Measurements from ENCODE around the gene KMT5B.

The KMT5B gene

GRCh38 chr11:68189888-68190287 lies 23.2 kb downstream of the KMT5B start:
- H3K4me3 ChIP-seq (ENCODE audit: low read depth in 1 of 5, low read length in 5 of 5): no peak overlapping the region
- H3K9me3 ChIP-seq (ENCODE audit: control insufficient read depth in 5 of 5, low read length in 5 of 5): no peaks in the 10 kb centered on the region
- no peaks in the 10 kb centered on the region for H3K27me3 ChIP-seq (ENCODE audit: control insufficient read depth in 5 of 5, insufficient read depth in 4 of 5, low read length in 5 of 5)
- no peak overlapping the region for H3K9ac ChIP-seq (ENCODE audit: low read length in 5 of 5)
- H3K4me1 ChIP-seq (ENCODE audit: control insufficient read depth in 5 of 5, insufficient read depth in 5 of 5, low read length in 5 of 5): peaks cover 0 to 8% (median 4%) of the 10 kb centered on the region in 5 donors
- peaks cover 4 to 16% (median 13%) of the 10 kb centered on the region in 5 donors for H3K36me3 ChIP-seq (ENCODE audit: control insufficient read depth in 5 of 5, insufficient read depth in 5 of 5, low read length in 5 of 5)
- no peak overlapping the region for H3K27ac ChIP-seq (ENCODE audit: low read depth, low read length)

- Histone ChIP-seq H3K9me3 (ENCODE audit: control insufficient read depth in 5 of 5, low read length in 5 of 5) (no peaks in the 10 kb centered on the region), H3K4me3 (ENCODE audit: low read depth in 1 of 5, low read length in 5 of 5) (no peak overlapping the region), H3K36me3 (ENCODE audit: control insufficient read depth in 5 of 5, insufficient read depth in 5 of 5, low read length in 5 of 5) (peaks cover 10 to 23% (median 19%) of the 10 kb centered on the region in 5 donors), H3K9ac (ENCODE audit: low read length in 5 of 5) (no peak overlapping the region), H3K27me3 (ENCODE audit: control insufficient read depth in 5 of 5, insufficient read depth in 4 of 5, low read length in 5 of 5) (no peaks in the 10 kb centered on the region), H3K4me1 (ENCODE audit: control insufficient read depth in 5 of 5, insufficient read depth in 5 of 5, low read length in 5 of 5) (peaks cover 0 to 8% (median 4%) of the 10 kb centered on the region in 5 donors), H3K27ac (ENCODE audit: low read depth, low read length) (no peak overlapping the region)
These were observed 24.0 kb downstream of the KMT5B start for GRCh38 chr11:68189082-68189481.

GRCh38 chr11:68186061-68186460 lies 27.0 kb downstream of the KMT5B start:
- Histone ChIP-seq H3K4me3 (ENCODE audit: low read depth in 1 of 5, low read length in 5 of 5) (no peak overlapping the region), H3K27ac (ENCODE audit: low read depth, low read length) (no peak overlapping the region), H3K4me1 (ENCODE audit: control insufficient read depth in 5 of 5, insufficient read depth in 5 of 5, low read length in 5 of 5) (peaks cover 0 to 7% (median 4%) of the 10 kb centered on the region in 5 donors), H3K36me3 (ENCODE audit: control insufficient read depth in 5 of 5, insufficient read depth in 5 of 5, low read length in 5 of 5) (peaks cover 17 to 43% (median 30%) of the 10 kb centered on the region in 5 donors), H3K27me3 (ENCODE audit: control insufficient read depth in 5 of 5, insufficient read depth in 4 of 5, low read length in 5 of 5) (no peaks in the 10 kb centered on the region), H3K9ac (ENCODE audit: low read length in 5 of 5) (no peak overlapping the region), H3K9me3 (ENCODE audit: control insufficient read depth in 5 of 5, low read length in 5 of 5) (no peaks in the 10 kb centered on the region)

GRCh38 chr11:68181719-68182451 lies 31.2 kb downstream of the KMT5B start:
- Histone ChIP-seq H3K36me3 (ENCODE audit: control insufficient read depth in 5 of 5, insufficient read depth in 5 of 5, low read length in 5 of 5) (peaks cover 32 to 72% (median 60%) of the 10 kb centered on the region in 5 donors), H3K9me3 (ENCODE audit: control insufficient read depth in 5 of 5, low read length in 5 of 5) (no peaks in the 10 kb centered on the region), H3K4me3 (ENCODE audit: low read depth in 1 of 5, low read length in 5 of 5) (no peak overlapping the region), H3K27ac (ENCODE audit: low read depth, low read length) (no peak overlapping the region), H3K27me3 (ENCODE audit: control insufficient read depth in 5 of 5, insufficient read depth in 4 of 5, low read length in 5 of 5) (no peaks in the 10 kb centered on the region), H3K9ac (ENCODE audit: low read length in 5 of 5) (no peak overlapping the region), H3K4me1 (ENCODE audit: control insufficient read depth in 5 of 5, insufficient read depth in 5 of 5, low read length in 5 of 5) (no peaks in the 10 kb centered on the region)

- no peak overlapping the region for H3K9ac ChIP-seq (ENCODE audit: low read length in 5 of 5)
- peaks cover 29 to 70% (median 59%) of the 10 kb centered on the region in 5 donors for H3K36me3 ChIP-seq (ENCODE audit: control insufficient read depth in 5 of 5, insufficient read depth in 5 of 5, low read length in 5 of 5)
- no peaks in the 10 kb centered on the region for H3K27me3 ChIP-seq (ENCODE audit: control insufficient read depth in 5 of 5, insufficient read depth in 4 of 5, low read length in 5 of 5)
- H3K9me3 ChIP-seq (ENCODE audit: control insufficient read depth in 5 of 5, low read length in 5 of 5): no peaks in the 10 kb centered on the region
- H3K4me3 ChIP-seq (ENCODE audit: low read depth in 1 of 5, low read length in 5 of 5): no peak overlapping the region
- no peaks in the 10 kb centered on the region for H3K4me1 ChIP-seq (ENCODE audit: control insufficient read depth in 5 of 5, insufficient read depth in 5 of 5, low read length in 5 of 5)
- no peak overlapping the region for H3K27ac ChIP-seq (ENCODE audit: low read depth, low read length)
These were observed 33.2 kb downstream of the KMT5B start for GRCh38 chr11:68179847-68180246.

GRCh38 chr11:68177877-68178276 lies 35.2 kb downstream of the KMT5B start:
- Histone ChIP-seq H3K9ac (ENCODE audit: low read length in 5 of 5) (no peak overlapping the region), H3K4me1 (ENCODE audit: control insufficient read depth in 5 of 5, insufficient read depth in 5 of 5, low read length in 5 of 5) (no peaks in the 10 kb centered on the region), H3K4me3 (ENCODE audit: low read depth in 1 of 5, low read length in 5 of 5) (no peak overlapping the region), H3K27me3 (ENCODE audit: control insufficient read depth in 5 of 5, insufficient read depth in 4 of 5, low read length in 5 of 5) (no peaks in the 10 kb centered on the region), H3K36me3 (ENCODE audit: control insufficient read depth in 5 of 5, insufficient read depth in 5 of 5, low read length in 5 of 5) (peaks cover 33 to 72% (median 66%) of the 10 kb centered on the region in 5 donors), H3K9me3 (ENCODE audit: control insufficient read depth in 5 of 5, low read length in 5 of 5) (no peaks in the 10 kb centered on the region), H3K27ac (ENCODE audit: low read depth, low read length) (no peak overlapping the region)

- H3K9ac ChIP-seq (ENCODE audit: low read length in 5 of 5): no peak overlapping the region
- H3K27me3 ChIP-seq (ENCODE audit: control insufficient read depth in 5 of 5, insufficient read depth in 4 of 5, low read length in 5 of 5): no peaks in the 10 kb centered on the region
- H3K9me3 ChIP-seq (ENCODE audit: control insufficient read depth in 5 of 5, low read length in 5 of 5): no peaks in the 10 kb centered on the region
- no peak overlapping the region for H3K4me3 ChIP-seq (ENCODE audit: low read depth in 1 of 5, low read length in 5 of 5)
- no peak overlapping the region for H3K27ac ChIP-seq (ENCODE audit: low read depth, low read length)
- H3K4me1 ChIP-seq (ENCODE audit: control insufficient read depth in 5 of 5, insufficient read depth in 5 of 5, low read length in 5 of 5): no peaks in the 10 kb centered on the region
- peaks cover 51 to 92% (median 77%) of the 10 kb centered on the region in 5 donors for H3K36me3 ChIP-seq (ENCODE audit: control insufficient read depth in 5 of 5, insufficient read depth in 5 of 5, low read length in 5 of 5)
These were observed 39.2 kb downstream of the KMT5B start for GRCh38 chr11:68173926-68174325.

- H3K4me1 ChIP-seq (ENCODE audit: control insufficient read depth in 5 of 5, insufficient read depth in 5 of 5, low read length in 5 of 5): no peaks in the 10 kb centered on the region
- H3K9me3 ChIP-seq (ENCODE audit: control insufficient read depth in 5 of 5, low read length in 5 of 5): no peaks in the 10 kb centered on the region
- no peak overlapping the region for H3K4me3 ChIP-seq (ENCODE audit: low read depth in 1 of 5, low read length in 5 of 5)
- H3K9ac ChIP-seq (ENCODE audit: low read length in 5 of 5): no peak overlapping the region
- peaks cover 46 to 95% (median 84%) of the 10 kb centered on the region in 5 donors for H3K36me3 ChIP-seq (ENCODE audit: control insufficient read depth in 5 of 5, insufficient read depth in 5 of 5, low read length in 5 of 5)
- no peak overlapping the region for H3K27ac ChIP-seq (ENCODE audit: low read depth, low read length)
- no peaks in the 10 kb centered on the region for H3K27me3 ChIP-seq (ENCODE audit: control insufficient read depth in 5 of 5, insufficient read depth in 4 of 5, low read length in 5 of 5)
These were observed 43.7 kb downstream of the KMT5B start for GRCh38 chr11:68169442-68169841.

GRCh38 chr11:68168694-68169093 lies 44.4 kb downstream of the KMT5B start:
- Histone ChIP-seq H3K4me3 (ENCODE audit: low read depth in 1 of 5, low read length in 5 of 5) (no peak overlapping the region), H3K9me3 (ENCODE audit: control insufficient read depth in 5 of 5, low read length in 5 of 5) (no peaks in the 10 kb centered on the region), H3K4me1 (ENCODE audit: control insufficient read depth in 5 of 5, insufficient read depth in 5 of 5, low read length in 5 of 5) (no peaks in the 10 kb centered on the region), H3K27me3 (ENCODE audit: control insufficient read depth in 5 of 5, insufficient read depth in 4 of 5, low read length in 5 of 5) (no peaks in the 10 kb centered on the region), H3K9ac (ENCODE audit: low read length in 5 of 5) (no peak overlapping the region), H3K27ac (ENCODE audit: low read depth, low read length) (no peak overlapping the region), H3K36me3 (ENCODE audit: control insufficient read depth in 5 of 5, insufficient read depth in 5 of 5, low read length in 5 of 5) (peaks cover 46 to 95% (median 84%) of the 10 kb centered on the region in 5 donors)

- Histone ChIP-seq H3K9ac (ENCODE audit: low read length in 5 of 5) (no peak overlapping the region), H3K27ac (ENCODE audit: low read depth, low read length) (no peak overlapping the region), H3K36me3 (ENCODE audit: control insufficient read depth in 5 of 5, insufficient read depth in 5 of 5, low read length in 5 of 5) (peaks cover 43 to 93% (median 82%) of the 10 kb centered on the region in 5 donors), H3K4me3 (ENCODE audit: low read depth in 1 of 5, low read length in 5 of 5) (no peak overlapping the region), H3K27me3 (ENCODE audit: control insufficient read depth in 5 of 5, insufficient read depth in 4 of 5, low read length in 5 of 5) (no peaks in the 10 kb centered on the region), H3K9me3 (ENCODE audit: control insufficient read depth in 5 of 5, low read length in 5 of 5) (no peaks in the 10 kb centered on the region), H3K4me1 (ENCODE audit: control insufficient read depth in 5 of 5, insufficient read depth in 5 of 5, low read length in 5 of 5) (no peaks in the 10 kb centered on the region)
These were observed 45.6 kb downstream of the KMT5B start for GRCh38 chr11:68167474-68167873.
